Activated naive CD4-positive, alpha-beta T cell treated with anti-CD3 and anti-CD28 coated beads, Interleukin-2, amount 50 U/mL, for 72 hours (primary cell): ENCODE data around the gene EPM2A. TPM values are rescaled to one million over a fixed set of nuclear protein-coding genes. Genes with fewer than 3 reads are reported as not detected.

Source experiments
- ATAC-seq, 2 donors: fragments of 150-1000 bp; cut with Tn5 transposase; 2 replicates each; pipeline ENCODE4 v1.10.0; 2021; ENCODE audit warnings: mild to moderate bottlenecking in 2 of 2, moderate library complexity in 2 of 2
- DNase-seq, 2 donors: peaks; one replicate each; pipeline ENCODE4 v3.0.0; 2021 to 2022; ENCODE audit warnings: low spot score in 2 of 2
- H3K27ac Mint-ChIP-seq, 2 donors: one replicate each; pipeline ENCODE4 v1.8.0; 2022; ENCODE audit warnings: mild to moderate bottlenecking in 2 of 2, mixed read lengths in 2 of 2
- H3K36me3 Mint-ChIP-seq, 2 donors: one replicate each; pipeline ENCODE4 v1.8.0; 2022; ENCODE audit warnings: mixed read lengths in 2 of 2
- H3K9me3 Mint-ChIP-seq, 2 donors: one replicate each; pipeline ENCODE4 v1.8.0; 2022; ENCODE audit warnings: mixed read lengths in 2 of 2
- total RNA-seq, 2 donors: library from RNA; stranded (reverse); gene quantifications; one replicate each; pipeline ENCODE4 v1.2.3, GENCODE V29; 2022

EPM2A gene
- total RNA-seq, 2 donors from 2014 or later, result 7.4 to 9.8 TPM

GRCh38 chr6:145652572-145652971, 82.7 kb downstream of the EPM2A start:
- no peaks in the 10 kb centered on the region for H3K9me3 Mint-ChIP-seq
- H3K36me3 Mint-ChIP-seq, result no peaks in the 10 kb centered on the region
- ATAC-seq (no peak), DNase-seq (no peak)
- H3K27ac Mint-ChIP-seq, result no peak overlapping the region

GRCh38 chr6:145651988-145652387, 83.3 kb downstream of the EPM2A start:
- H3K9me3 Mint-ChIP-seq, result no peaks in the 10 kb centered on the region
- no peak for DNase-seq
- H3K36me3 Mint-ChIP-seq, result no peaks in the 10 kb centered on the region
- no peak for ATAC-seq
- H3K27ac Mint-ChIP-seq, result no peak overlapping the region

DNA sequence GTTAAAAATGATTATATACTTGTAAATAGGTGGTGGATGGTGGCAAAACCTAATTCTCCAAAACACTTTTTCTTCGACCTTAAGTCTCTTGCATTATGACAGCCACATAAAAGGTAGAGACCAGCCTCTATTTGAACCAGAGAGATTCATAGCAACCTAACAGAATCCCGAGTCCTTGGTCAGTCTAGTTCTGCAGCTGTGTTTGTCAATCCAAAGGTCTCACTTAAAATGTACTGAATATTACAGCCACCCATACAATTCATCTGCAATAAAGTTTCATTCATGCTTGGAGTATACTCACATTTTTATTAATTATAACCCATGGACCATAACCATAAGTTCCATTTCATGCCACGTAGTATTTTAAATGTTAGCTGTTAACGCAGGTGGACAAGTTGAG, 87.2 kb downstream of the EPM2A start:
- ATAC-seq (no peak), DNase-seq (no peak)
- Mint-ChIP-seq H3K36me3 (no peaks in the 10 kb centered on the region), H3K27ac (no peak overlapping the region), H3K9me3 (no peaks in the 10 kb centered on the region)

DNA sequence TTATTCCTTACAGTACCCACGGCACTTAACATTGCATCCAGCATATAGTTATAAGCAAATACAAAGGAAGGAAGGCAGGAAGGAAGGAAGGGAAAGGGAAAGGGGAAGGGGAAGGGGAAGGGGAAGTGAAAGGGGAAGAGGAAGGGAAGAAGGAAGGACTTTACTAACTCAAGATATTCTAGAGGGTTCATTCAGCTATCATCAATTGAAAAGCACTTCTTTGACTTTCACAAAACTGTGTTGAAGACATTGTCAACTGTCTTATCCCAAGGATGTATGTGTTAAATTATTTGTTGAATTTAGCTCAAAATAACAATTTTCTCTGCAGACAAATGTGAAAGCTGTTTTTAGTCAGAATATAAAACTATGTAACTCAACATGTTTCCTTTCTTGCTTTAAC, 87.7 kb downstream of the EPM2A start:
- ATAC-seq, result no peak
- no peaks in the 10 kb centered on the region for H3K36me3 Mint-ChIP-seq
- H3K9me3 Mint-ChIP-seq, result no peaks in the 10 kb centered on the region
- no peak for DNase-seq
- H3K27ac Mint-ChIP-seq, result no peak overlapping the region

DNA sequence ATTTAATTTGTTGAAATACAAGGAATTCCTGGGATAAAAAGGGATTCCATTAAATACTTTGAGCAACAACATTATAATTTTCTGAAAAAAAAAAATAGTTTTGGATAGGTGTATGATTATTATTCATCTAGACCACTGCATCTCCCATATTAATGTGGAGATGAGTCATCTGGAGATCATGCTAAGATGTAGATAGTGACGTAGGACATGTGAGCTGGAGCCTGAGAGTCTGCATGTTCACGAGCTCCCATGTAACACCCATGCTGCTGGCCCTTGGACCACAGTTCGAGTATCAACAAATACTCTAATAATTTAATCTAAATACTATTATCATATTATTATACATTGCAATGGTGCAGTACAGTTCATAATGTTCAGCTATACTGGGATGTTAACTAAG, 91.6 kb downstream of the EPM2A start:
- ATAC-seq (no peak), DNase-seq (no peak)
- H3K9me3 Mint-ChIP-seq, result no peaks in the 10 kb centered on the region
- no peaks in the 10 kb centered on the region for H3K36me3 Mint-ChIP-seq
- H3K27ac Mint-ChIP-seq, result no peak overlapping the region

DNA sequence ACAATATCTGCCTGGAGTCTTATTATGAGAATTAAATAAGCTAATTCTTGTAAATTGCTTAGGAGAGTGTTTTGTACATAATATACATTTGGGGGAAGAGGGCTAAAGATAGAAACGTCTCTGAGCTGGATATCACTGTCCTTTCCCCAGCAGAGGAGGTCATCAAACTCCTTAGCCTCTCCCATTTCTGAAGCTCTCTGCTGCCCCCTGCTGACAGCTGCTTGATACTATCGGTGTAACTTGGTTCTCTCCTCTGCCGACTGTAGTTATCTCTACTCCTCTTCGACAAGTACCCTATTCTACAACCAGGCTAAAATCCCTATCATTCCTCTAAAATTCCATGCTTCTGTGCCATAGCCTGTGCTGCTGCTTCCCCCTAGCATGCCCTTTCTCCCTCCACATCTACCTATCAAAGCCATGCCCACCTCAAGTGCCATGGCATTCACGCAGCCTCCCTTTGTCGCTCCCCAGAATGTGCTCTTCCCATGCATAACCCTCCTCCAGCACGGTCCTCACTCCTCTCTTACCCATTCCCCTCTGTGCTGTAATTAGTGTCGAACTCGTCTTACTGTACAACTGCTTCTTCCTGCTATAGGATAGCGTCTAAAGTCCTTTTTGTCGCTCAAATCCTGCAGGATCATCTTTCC, 101.2 kb downstream of the EPM2A start:
- Mint-ChIP-seq H3K27ac (no peak overlapping the region), H3K9me3 (no peaks in the 10 kb centered on the region), H3K36me3 (peaks cover 0 to 8% of the 10 kb centered on the region in 2 donors)
- ATAC-seq (peak; percentile 71 to 83), DNase-seq (peak in 1 of 2 donors; percentile 87)

DNA sequence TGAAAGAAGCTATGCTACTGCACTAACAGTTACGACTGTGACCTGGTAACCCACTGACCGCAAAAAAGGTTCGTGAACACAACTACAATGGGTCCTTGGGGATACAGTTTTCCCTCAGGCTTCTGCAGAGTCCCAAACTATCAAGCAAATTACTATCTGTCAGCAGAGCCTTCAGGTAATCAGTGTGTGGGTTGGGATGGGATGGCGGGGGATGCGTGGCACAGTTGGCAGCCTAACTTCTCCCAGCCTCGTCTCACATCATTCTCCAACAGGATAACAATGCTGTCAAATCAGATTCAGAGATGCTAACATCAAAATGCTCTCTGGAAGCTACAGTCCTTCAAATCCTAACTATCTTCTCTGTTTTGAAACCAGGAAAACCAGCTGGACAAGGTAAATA, 102.3 kb downstream of the EPM2A start:
- no peak for DNase-seq
- Mint-ChIP-seq H3K9me3 (no peaks in the 10 kb centered on the region), H3K36me3 (peaks cover 0 to 17% of the 10 kb centered on the region in 2 donors), H3K27ac (no peak overlapping the region)
- ATAC-seq, result no peak

- ATAC-seq, result no peak
- Mint-ChIP-seq H3K9me3 (no peaks in the 10 kb centered on the region), H3K27ac (no peak overlapping the region), H3K36me3 (peaks cover 0 to 27% of the 10 kb centered on the region in 2 donors)
- DNase-seq, result no peak
These were observed 103.9 kb downstream of the EPM2A start for GRCh38 chr6:145631374-145631773.

DNA sequence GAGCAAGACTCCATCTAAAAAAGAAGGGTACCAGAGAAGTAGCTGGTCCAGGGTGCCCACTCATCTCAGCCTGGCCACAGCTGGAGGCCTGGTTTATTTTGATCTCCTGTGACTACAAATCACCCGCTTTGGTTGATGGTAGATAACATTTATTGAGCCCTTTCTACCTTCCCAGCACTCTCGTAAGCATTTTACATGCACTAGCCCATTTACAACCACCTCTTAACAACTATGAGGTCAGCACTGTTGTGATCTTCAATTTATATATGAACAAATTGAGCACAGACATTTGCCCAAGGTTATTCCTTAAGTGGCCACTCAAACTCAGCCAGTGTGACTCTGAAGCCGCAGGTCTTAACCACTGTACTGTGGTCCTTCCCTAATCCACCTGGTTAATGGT, 104.7 kb downstream of the EPM2A start:
- Mint-ChIP-seq H3K36me3 (peaks cover 0 to 35% of the 10 kb centered on the region in 2 donors), H3K9me3 (no peaks in the 10 kb centered on the region), H3K27ac (no peak overlapping the region)
- DNase-seq (no peak), ATAC-seq (no peak)

DNA sequence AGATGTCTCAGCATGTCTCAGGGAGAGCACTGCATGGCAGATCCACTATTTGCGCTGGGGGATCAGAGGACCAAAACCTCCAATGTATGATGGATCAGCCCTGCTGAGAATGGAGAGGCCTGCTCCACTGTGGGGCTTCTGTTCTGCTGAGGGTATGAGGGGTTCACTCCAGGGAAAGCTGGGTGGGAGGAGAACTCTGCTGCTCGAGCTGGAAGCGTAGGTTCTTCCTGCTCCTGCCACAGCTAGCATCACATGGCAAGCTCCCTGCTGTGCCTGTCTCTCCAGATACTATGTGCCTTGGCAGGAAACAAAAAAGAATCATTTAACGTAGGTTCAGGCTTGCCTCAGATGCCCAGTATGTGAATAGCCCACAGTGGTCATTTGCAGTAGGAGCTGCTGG, 105.8 kb downstream of the EPM2A start:
- no peaks in the 10 kb centered on the region for H3K9me3 Mint-ChIP-seq
- H3K27ac Mint-ChIP-seq, result no peak overlapping the region
- peaks cover 0 to 35% of the 10 kb centered on the region in 2 donors for H3K36me3 Mint-ChIP-seq
- no peak for ATAC-seq
- no peak for DNase-seq

DNA sequence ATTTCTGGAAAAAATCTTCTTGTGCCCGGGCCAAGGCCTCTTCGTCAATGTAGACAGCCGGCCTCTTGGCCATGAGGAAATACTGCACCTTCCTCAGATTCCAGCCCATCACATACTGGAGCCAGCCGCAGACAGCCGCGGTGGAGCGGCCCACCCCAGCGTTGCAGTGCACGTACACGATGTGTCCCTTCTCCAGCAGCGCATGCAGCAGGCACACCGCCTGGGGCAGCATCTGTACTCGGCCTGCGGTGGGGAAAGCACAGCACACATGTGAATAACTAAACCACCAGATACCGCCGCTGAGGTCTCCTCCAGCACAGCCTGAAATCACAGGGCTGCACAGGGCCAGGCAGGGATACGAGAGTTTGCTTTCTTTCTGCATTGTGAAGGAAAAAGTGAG, 107.9 kb downstream of the EPM2A start:
- no peaks in the 10 kb centered on the region for H3K9me3 Mint-ChIP-seq
- DNase-seq (no peak), ATAC-seq (no peak)
- no peak overlapping the region for H3K27ac Mint-ChIP-seq
- peaks cover 0 to 35% of the 10 kb centered on the region in 2 donors for H3K36me3 Mint-ChIP-seq

GRCh38 chr6:145626857-145627256, 108.5 kb downstream of the EPM2A start:
- H3K36me3 Mint-ChIP-seq, result peaks cover 0 to 35% of the 10 kb centered on the region in 2 donors
- DNase-seq (no peak), ATAC-seq (no peak)
- no peaks in the 10 kb centered on the region for H3K9me3 Mint-ChIP-seq
- no peak overlapping the region for H3K27ac Mint-ChIP-seq

- Mint-ChIP-seq H3K9me3 (peaks cover 5 to 13% of the 10 kb centered on the region in 2 donors), H3K36me3 (peaks cover 0 to 23% of the 10 kb centered on the region in 2 donors), H3K27ac (no peak overlapping the region)
- DNase-seq, result no peak
- ATAC-seq, result no peak
These were observed 112.1 kb downstream of the EPM2A start for GRCh38 chr6:145623231-145623630.

DNA sequence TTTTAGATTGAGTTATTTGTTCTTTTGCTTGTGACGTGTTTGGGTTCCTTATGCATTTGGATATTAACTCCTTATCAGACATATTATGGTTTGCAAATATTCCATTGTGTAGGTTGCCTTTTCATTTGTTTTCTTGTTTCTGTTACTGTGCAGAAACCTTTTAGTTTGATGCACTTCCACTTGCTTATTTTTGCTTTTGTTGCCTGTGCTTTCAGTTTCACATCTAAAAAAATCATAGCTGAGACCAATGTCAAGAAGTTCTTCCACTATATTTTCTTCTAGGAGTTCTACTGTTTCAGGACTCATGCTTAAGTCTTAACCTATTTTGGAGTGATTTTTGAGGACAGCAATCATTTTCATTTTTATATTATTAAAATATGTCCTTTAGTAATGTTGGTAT, 113.5 kb downstream of the EPM2A start:
- Mint-ChIP-seq H3K36me3 (peaks cover 8 to 14% of the 10 kb centered on the region in 2 donors), H3K27ac (no peak overlapping the region)

DNA sequence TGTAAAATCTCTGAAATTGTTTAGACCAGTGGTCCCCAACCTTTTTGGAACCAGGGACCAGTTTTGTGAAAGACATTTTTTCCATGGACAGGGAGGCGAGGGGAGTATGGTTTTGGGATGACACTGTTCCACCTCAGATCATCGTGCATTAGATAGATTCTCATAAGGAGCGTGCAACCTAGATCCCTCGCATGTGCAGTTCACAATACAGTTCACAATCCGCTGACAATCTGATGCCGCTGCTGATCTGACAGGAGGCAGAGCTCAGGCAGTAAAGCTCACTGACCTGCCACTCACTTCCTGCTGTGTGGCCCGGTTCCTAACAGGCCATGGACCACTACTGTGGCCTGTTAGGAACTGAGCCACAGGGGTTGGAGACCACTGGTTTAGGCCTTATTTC, 115.2 kb downstream of the EPM2A start:
- ATAC-seq (no peak), DNase-seq (no peak)
- Mint-ChIP-seq H3K9me3 (peaks cover 9 to 18% of the 10 kb centered on the region in 2 donors), H3K36me3 (peaks cover 5 to 8% of the 10 kb centered on the region in 2 donors), H3K27ac (no peak overlapping the region)

More for the DNA sequence above, 113.5 kb downstream of the EPM2A start:
- ATAC-seq, result no peak
- H3K9me3 Mint-ChIP-seq, result peaks cover 9 to 18% of the 10 kb centered on the region in 2 donors
- DNase-seq, result no peak

- no peak for DNase-seq
- peaks cover 0 to 8% of the 10 kb centered on the region in 2 donors for H3K36me3 Mint-ChIP-seq
- ATAC-seq, result no peak
- H3K27ac Mint-ChIP-seq, result no peak overlapping the region
- peaks cover 3 to 4% of the 10 kb centered on the region in 2 donors for H3K9me3 Mint-ChIP-seq
These were observed 125.8 kb downstream of the EPM2A start for GRCh38 chr6:145609521-145609920.

- DNase-seq (no peak), ATAC-seq (no peak)
- Mint-ChIP-seq H3K27ac (no peak overlapping the region), H3K36me3 (peaks cover 0 to 8% of the 10 kb centered on the region in 2 donors), H3K9me3 (peaks cover 0 to 4% of the 10 kb centered on the region in 2 donors)
These were observed 126.5 kb downstream of the EPM2A start for GRCh38 chr6:145608850-145609249.

DNA sequence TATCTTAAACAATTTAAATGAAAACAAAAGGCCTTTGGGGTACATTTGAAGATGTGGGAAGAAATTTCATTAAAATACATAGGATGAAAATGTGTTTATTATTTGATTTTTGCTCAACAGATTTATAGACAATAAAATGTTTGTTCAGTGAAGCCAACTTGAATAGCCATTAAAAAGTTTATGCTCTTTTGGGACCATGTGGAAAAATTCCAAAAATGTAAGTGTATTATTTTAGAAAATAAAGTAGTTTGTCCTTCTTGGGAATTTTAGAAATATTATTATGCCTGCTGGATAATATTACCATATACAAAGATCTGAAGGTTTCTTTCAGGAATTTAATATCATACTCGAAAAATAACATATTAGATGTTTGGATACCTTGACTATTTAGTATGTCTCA, 131.3 kb downstream of the EPM2A start:
- ATAC-seq (no peak), DNase-seq (no peak)
- H3K36me3 Mint-ChIP-seq, result peaks cover 0 to 8% of the 10 kb centered on the region in 2 donors
- H3K9me3 Mint-ChIP-seq, result peaks cover 0 to 4% of the 10 kb centered on the region in 2 donors
- no peak overlapping the region for H3K27ac Mint-ChIP-seq
